Activated CD8-positive, alpha-beta memory T cell treated with anti-CD3 and anti-CD28 coated beads, Interleukin-2, amount 10 ng/mL, durations not matched to agents 7 days and 5 days (primary cell): ENCODE results near the gene PRDM5. TPM values are rescaled to one million over a fixed set of nuclear protein-coding genes. Genes with fewer than 3 reads are reported as not detected.
"Not testable (repeated sequence)": the region's sequence is repeated elsewhere in the genome, so short reads cannot be mapped to it uniquely, and the experiment has no call there.

Source experiments
- ATAC-seq: fragments of 150-1000 bp; cut with Tn5 transposase; one replicate; pipeline ENCODE4 v1.10.0; 2021; ENCODE audit warnings: moderate library complexity
- CTCF ChIA-PET: fragments of 350-600 bp; sonication (Branson Sonifier 250); formaldehyde crosslinking; loops from one replicate; lab custom pipeline; 2021; ENCODE audit warnings: antibody characterized with exemption; lab: Charles Lee
- DNase-seq: peaks from one replicate; pipeline ENCODE4 v3.0.0-alpha.2; 2020
- H3K27ac Mint-ChIP-seq: one replicate; pipeline ENCODE4 v1.8.0; 2021; ENCODE audit warnings: mild to moderate bottlenecking, mixed read lengths
- H3K27me3 Mint-ChIP-seq: one replicate; pipeline ENCODE4 v1.8.0; 2021; ENCODE audit warnings: mixed read lengths
- H3K36me3 Mint-ChIP-seq: one replicate; pipeline ENCODE4 v1.8.0; 2021; ENCODE audit warnings: mild to moderate bottlenecking, mixed read lengths
- H3K4me1 Mint-ChIP-seq: one replicate; pipeline ENCODE4 v1.8.0; 2021; ENCODE audit warnings: mixed read lengths
- H3K4me3 Mint-ChIP-seq: one replicate; pipeline ENCODE4 v1.8.0; 2021; ENCODE audit warnings: mild to moderate bottlenecking, moderate library complexity, mixed read lengths
- H3K9me3 Mint-ChIP-seq: one replicate; pipeline ENCODE4 v1.8.0; 2022; ENCODE audit warnings: low read depth, mixed read lengths
- total RNA-seq, 2 experiments: library from RNA; stranded (reverse); gene quantifications; one replicate each; pipeline ENCODE4 v1.2.3, GENCODE V29; 2021

PRDM5 gene
- total RNA-seq, 2 experiments from 2014 or later = 1.2 TPM; not detected in 1

DNA sequence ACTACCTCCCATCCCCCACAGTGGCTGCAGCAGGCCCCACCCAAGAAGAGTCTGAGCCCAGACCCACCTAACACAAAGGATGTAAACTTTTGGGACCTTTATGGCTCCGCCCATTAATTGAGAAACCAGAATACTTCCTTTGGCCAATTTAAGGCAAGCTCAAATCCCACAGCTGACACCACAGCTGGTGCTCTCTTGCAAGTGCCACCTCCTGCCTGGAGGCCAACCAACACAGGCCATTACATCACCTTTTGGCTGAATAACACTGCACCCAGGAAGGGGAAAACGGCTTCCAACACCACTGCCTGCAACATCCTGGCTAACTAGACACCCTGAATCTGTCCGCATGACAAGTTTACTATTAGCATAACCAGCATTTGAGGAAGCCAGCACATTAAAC lies 248.8 kb downstream of the PRDM5 start:
- H3K9me3 Mint-ChIP-seq = peaks cover 4% of the 10 kb centered on the region
- CTCF ChIA-PET = no interaction called here
- no peaks in the 10 kb centered on the region for H3K4me1 Mint-ChIP-seq
- DNase-seq (no peak), ATAC-seq (no peak)
- no peak overlapping the region for H3K27ac Mint-ChIP-seq
- no peak overlapping the region for H3K4me3 Mint-ChIP-seq
- peaks cover 20% of the 10 kb centered on the region for H3K27me3 Mint-ChIP-seq
- no peaks in the 10 kb centered on the region for H3K36me3 Mint-ChIP-seq

DNA sequence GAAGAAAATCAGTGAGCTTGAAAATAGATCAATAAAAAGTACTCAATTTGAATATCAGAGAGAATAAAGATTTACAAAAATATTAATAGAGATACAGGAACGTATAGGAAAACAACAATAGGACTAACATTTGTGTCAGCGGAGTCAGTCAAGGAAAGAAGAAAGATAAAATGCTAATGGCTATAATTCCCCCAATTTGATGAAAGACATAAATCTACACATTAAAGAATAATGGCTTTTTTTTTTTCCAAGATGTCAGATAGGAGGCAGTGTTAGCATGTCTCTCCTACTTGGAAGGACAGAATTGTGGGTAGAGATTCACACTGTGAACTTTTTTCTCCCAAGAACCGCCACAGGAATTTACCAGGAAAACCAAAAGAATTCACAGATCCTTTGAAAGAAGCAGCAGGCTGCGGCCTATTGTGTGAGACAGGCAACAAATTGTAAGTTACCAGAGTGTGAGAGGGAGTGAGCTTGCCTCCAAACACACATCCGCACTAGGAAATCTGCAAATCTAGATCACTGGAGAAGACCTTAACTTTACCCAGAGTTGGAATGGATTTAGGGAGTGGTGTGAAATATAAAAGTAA lies 249.9 kb downstream of the PRDM5 start:
- CTCF ChIA-PET = no interaction called here
- peaks cover 12% of the 10 kb centered on the region for H3K27me3 Mint-ChIP-seq
- peaks cover 4% of the 10 kb centered on the region for H3K9me3 Mint-ChIP-seq
- ATAC-seq (no peak), DNase-seq (no peak)
- H3K36me3 Mint-ChIP-seq = no peaks in the 10 kb centered on the region
- H3K4me3 Mint-ChIP-seq = no peak overlapping the region
- no peaks in the 10 kb centered on the region for H3K4me1 Mint-ChIP-seq
- no peak overlapping the region for H3K27ac Mint-ChIP-seq

DNA sequence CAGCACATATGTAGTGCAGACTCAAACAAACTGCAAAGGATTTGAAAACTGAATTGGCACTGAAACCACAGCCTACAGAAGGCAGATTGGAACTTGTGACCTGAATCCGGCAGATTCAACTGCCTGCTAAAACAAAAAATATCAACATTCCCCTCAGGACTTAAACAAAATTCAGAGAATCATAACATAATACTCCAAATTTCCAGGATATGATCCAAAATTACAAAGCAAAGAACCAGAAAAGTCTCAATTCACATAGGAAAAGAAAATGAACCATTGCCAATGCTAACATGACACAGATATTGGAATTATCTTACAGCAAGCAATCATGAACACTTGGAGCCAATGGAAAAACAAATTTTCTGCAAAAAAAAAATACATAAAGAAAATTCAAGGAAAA lies 250.4 kb downstream of the PRDM5 start:
- Mint-ChIP-seq H3K27me3 (peaks cover 6% of the 10 kb centered on the region), H3K4me1 (no peaks in the 10 kb centered on the region), H3K9me3 (no peaks in the 10 kb centered on the region), H3K36me3 (no peaks in the 10 kb centered on the region), H3K27ac (no peak overlapping the region), H3K4me3 (no peak overlapping the region)
- ATAC-seq (no peak), DNase-seq (no peak)
- CTCF ChIA-PET = no interaction called here

DNA sequence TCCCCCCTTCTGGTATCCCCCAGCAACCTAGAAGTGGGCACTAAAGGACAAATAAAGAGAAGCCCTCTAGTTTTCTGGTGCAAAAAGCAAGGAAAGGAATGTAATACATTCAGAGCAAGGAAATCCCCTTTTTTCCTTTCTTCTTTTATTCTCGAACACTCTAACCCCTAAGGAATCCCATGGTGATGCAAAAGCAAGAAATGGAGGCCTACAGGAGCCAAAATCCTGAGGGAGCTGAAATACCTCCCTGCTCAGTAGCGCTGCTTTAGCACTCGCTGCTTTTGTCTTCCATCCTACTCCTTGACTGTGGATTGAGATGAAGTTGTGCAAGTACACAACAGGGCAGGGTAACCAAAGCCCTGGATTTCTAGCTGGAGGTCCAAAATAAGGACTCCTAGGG lies 251.0 kb downstream of the PRDM5 start:
- no peaks in the 10 kb centered on the region for H3K36me3 Mint-ChIP-seq
- H3K9me3 Mint-ChIP-seq = no peaks in the 10 kb centered on the region
- H3K4me1 Mint-ChIP-seq = no peaks in the 10 kb centered on the region
- H3K4me3 Mint-ChIP-seq = no peak overlapping the region
- ATAC-seq (no peak), DNase-seq (no peak)
- no peak overlapping the region for H3K27ac Mint-ChIP-seq
- H3K27me3 Mint-ChIP-seq = peaks cover 3% of the 10 kb centered on the region
- CTCF ChIA-PET = no interaction called here

DNA sequence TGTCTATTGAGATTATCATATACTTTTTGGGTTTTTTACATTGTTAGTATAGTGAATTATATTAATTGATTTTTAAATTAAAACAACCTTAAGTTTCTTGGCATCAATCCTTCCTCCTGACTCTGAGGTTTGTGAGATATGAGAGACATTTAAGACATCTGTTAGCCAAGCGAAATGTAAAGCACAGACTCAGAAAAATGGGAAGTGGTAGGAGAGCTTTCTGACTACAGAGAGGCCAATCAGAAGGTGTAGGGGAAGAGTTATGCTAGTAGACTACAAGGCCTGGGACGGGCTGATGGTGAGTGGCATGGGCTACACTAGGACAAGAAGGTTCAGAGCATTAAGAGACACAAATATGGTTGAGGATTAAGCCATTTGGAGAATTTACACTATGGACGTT lies 255.4 kb downstream of the PRDM5 start:
- H3K27me3 Mint-ChIP-seq = peaks cover 3% of the 10 kb centered on the region
- H3K4me1 Mint-ChIP-seq = no peaks in the 10 kb centered on the region
- H3K9me3 Mint-ChIP-seq = no peaks in the 10 kb centered on the region
- H3K36me3 Mint-ChIP-seq = no peaks in the 10 kb centered on the region
- CTCF ChIA-PET = no interaction called here
- H3K4me3 Mint-ChIP-seq = no peak overlapping the region
- ATAC-seq = no peak
- no peak overlapping the region for H3K27ac Mint-ChIP-seq
- DNase-seq = no peak

DNA sequence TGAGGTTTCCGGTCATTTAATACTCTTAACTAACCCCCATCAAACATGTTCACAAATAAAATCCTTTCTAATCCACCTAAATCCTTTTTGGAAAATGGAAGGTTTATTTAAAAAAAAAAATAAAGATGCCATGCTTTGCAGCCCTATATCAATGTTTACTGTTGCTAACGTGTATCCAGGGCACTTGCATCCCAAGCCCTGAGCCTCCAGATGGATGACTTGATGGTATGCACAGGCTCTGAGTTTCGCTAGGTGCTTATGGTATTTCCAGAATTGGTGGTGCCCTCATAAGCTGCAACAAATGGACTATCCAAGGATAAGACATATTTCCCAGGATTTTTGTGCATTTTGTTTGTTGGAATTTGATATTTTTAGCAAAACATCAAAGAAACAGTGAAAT lies 257.7 kb downstream of the PRDM5 start:
- no peaks in the 10 kb centered on the region for H3K9me3 Mint-ChIP-seq
- no peak for DNase-seq
- CTCF ChIA-PET = no interaction called here
- H3K4me1 Mint-ChIP-seq = no peaks in the 10 kb centered on the region
- no peaks in the 10 kb centered on the region for H3K36me3 Mint-ChIP-seq
- H3K4me3 Mint-ChIP-seq = no peak overlapping the region
- no peak for ATAC-seq
- H3K27me3 Mint-ChIP-seq = peaks cover 4% of the 10 kb centered on the region
- no peak overlapping the region for H3K27ac Mint-ChIP-seq

DNA sequence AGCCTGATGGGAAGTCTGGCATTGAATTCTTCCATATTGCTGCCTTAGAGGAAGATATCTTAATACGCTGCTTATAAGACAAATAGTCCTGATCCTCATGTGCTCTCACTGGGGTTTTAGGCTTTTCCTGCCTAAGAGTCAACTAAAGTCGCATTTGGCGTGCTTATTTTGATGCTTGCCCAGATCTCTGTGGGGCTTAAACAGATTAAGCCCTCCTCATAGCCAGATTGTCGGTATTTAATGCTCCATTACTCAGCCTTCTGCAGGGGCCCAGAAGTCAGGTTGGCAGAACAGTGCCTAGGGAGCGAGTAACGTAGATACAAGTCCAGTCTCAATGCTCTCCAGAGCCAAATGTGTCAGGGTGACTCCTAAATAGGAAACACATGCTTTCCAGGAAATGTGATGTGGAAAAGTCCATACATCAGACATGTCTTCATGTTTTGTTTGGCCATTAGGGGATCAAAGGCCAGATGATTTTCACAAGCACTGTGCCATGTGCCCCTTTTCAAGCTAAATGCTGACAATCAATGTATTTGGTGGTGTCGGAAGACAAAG lies 262.8 kb downstream of the PRDM5 start:
- Mint-ChIP-seq H3K4me1 (no peaks in the 10 kb centered on the region), H3K4me3 (no peak overlapping the region), H3K36me3 (no peaks in the 10 kb centered on the region), H3K27ac (no peak overlapping the region), H3K9me3 (no peaks in the 10 kb centered on the region), H3K27me3 (peaks cover 10% of the 10 kb centered on the region)
- no peak for ATAC-seq
- DNase-seq = no peak
- CTCF ChIA-PET = no interaction called here

DNA sequence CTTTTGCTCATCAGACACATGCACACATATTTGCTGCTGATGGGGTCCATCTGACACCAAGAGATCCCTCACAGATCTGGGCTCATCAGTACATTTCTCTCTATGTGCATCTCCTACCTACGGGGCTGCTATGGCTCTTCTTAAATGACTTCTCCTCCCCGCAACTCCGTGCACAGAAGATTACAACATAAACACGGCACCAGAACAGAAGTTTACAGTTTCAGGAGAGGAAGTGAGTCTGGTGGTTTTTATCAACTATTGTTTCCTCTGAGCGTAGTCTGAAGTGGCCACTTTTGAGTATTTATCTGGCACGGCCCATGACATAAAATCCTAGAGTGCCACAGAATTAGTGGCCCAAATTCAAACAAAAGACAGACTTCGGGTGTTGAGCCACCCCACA lies 263.8 kb downstream of the PRDM5 start:
- ATAC-seq (no peak), DNase-seq (no peak)
- no peaks in the 10 kb centered on the region for H3K9me3 Mint-ChIP-seq
- no peaks in the 10 kb centered on the region for H3K36me3 Mint-ChIP-seq
- peaks cover 10% of the 10 kb centered on the region for H3K27me3 Mint-ChIP-seq
- CTCF ChIA-PET = no interaction called here
- no peaks in the 10 kb centered on the region for H3K4me1 Mint-ChIP-seq
- H3K27ac Mint-ChIP-seq = no peak overlapping the region
- H3K4me3 Mint-ChIP-seq = no peak overlapping the region

DNA sequence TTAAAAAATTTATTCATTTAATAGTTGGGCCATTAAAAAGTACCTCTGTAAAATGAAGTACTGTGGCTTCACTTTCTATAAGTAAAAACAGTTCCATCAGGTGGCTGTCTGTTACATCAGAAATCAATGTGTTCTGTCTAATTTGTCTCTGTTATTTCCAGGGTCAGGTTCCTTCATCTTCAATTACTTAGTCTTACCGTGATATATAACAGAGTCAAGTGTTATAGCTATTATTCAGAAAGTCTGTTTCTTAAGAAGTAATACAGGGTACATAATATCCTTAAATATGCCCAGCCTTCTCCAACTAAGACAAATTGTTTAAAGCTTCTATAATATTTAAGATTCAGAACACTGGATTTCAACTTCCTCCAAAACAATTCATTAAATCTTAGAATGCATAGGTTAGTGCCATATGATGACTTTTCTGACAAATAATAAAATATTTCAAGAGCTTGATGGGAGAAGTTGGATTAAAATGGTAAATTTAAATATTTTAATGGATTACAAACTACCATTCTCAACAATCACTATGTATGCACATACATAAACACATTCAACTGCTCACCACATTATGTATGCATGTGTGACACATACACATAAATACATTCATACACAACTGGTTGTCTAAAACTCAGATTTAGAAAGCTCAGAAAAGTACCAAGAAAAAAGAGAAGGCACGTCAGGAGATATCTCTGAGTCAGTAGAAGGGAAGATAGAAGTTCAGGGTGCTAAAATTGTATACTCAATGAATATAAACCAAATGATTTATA lies 268.5 kb downstream of the PRDM5 start:
- H3K27me3 Mint-ChIP-seq = no peaks in the 10 kb centered on the region
- CTCF ChIA-PET = no interaction called here
- no peaks in the 10 kb centered on the region for H3K9me3 Mint-ChIP-seq
- H3K36me3 Mint-ChIP-seq = no peaks in the 10 kb centered on the region
- no peak for ATAC-seq
- no peak overlapping the region for H3K4me3 Mint-ChIP-seq
- no peaks in the 10 kb centered on the region for H3K4me1 Mint-ChIP-seq
- no peak for DNase-seq
- H3K27ac Mint-ChIP-seq = no peak overlapping the region

DNA sequence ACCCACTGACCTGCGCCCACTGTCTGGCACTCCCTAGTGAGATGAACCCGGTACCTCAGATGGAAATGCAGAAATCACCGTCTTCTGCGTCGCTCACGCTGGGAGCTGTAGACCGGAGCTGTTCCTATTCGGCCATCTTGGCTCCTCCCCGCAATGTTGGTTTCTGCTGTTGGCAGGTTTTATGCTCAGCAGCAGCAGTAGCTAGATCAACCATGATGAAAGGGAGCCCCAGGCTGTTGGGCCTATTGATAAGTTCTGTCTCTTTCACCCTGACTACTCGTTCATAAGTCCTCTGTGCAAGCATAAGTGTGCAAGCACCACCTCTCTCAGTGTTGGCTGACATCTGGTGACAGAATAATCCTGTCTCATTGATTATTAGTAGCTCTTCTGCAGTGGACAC lies 274.2 kb downstream of the PRDM5 start:
- H3K9me3 Mint-ChIP-seq, ATAC-seq, H3K4me1 Mint-ChIP-seq, CTCF ChIA-PET, H3K27ac Mint-ChIP-seq, H3K4me3 Mint-ChIP-seq, H3K36me3 Mint-ChIP-seq, DNase-seq, H3K27me3 Mint-ChIP-seq: not testable (repeated sequence)

Other genes with a start within 250 kb of the PRDM5 start
- under 1 TPM in 1 of 2 experiments, not detected in 1; 0.16 TPM for gene NDNF, start 149.8 kb upstream of the PRDM5 start, total RNA-seq
- 1 to 10 TPM; 9.1 to 9.3 TPM for gene TNIP3, start 241.6 kb upstream of the PRDM5 start, total RNA-seq